DMS53 (cell line): ENCODE results near the gene KIF20A.
"Not testable (repeated sequence)": the region's sequence is repeated elsewhere in the genome, so short reads cannot be mapped to it uniquely, and the experiment has no call there.

Source experiments
- DNase-seq: peaks from one replicate; lab custom pipeline; 2025; lab: John Stamatoyannopoulos, UW

The KIF20A gene

GRCh38 chr5:138178516-138179276 is at the start of gene KIF20A, which contains the start of gene BRD8:
KIF20A (plus strand) TSS chr5:138179112; CDS start chr5:138179681, 569 bp downstream.
BRD8 (minus strand) TSS chr5:138178630; CDS start chr5:138178614, 16 bp downstream.
- DNase-seq: peak; percentile 98

GRCh38 chr5:138129347-138129746 is 49.6 kb upstream of the KIF20A start:
- no peak for DNase-seq

GRCh38 chr5:138132543-138132942 is 46.4 kb upstream of the KIF20A start:
- no peak for DNase-seq

DNA sequence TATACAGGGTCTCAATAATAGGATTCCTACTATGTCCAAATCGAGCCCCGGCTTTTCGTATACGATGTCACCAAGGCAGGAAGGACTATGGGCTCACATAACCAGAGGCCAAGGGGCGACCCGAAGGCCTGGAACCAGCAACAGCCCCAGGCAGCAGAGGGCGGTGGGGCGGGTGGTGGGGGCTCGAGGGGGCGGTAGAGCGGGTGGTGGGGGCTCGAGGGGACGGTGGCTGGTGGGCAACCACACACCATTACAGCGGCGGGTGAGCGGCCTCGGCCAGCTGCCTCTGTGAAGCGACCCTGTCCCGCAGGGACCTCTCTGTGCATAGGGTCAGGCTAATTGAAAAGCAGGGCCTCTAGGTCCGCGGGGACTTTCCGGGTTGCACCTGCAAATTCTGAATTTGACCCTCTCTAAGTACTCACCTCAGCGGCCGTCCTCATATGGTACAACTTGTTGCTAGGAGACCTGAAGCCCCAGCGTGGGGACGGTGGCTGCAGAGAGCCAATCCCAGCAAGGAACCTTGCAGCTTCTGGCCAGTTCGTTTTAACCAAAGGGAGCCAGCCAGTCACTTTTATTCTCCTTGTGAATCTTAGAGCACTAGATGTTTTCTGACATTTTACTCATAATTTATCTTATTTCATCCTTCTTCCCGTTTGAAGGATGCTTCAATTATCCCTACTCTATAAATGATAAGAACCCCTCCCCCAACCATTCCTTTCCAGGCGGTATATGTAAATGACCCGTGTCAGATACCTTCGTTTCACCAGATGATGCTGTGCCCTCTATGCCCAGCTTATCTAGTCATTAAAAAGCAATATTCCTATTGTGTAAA is 39.7 kb upstream of the KIF20A start, which contains the start of gene NME5:
NME5 (minus strand) TSS at position 480 of the 832 bp plus-strand sequence. CDS start 648 bp downstream, outside the sequence.
- DNase-seq: peak; percentile 96

DNA sequence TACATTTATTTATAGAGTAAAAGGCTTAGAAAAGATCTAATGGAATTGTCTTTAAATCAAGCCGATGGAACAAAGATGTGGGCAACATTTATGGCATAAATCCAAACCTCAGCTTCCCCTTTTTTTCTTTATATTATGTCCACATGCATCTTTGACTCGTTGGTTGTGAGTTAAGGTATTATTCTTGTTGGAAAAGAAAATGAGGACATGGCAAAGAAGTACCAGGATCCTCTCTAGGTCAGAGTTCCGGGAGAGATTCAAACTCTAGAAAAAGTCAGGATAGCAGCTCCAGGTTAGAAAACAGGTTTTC is 39.2 kb upstream of the KIF20A start:
- DNase-seq: no peak

- DNase-seq: no peak
These were observed 38.6 kb upstream of the KIF20A start for GRCh38 chr5:138140268-138140667.

DNA sequence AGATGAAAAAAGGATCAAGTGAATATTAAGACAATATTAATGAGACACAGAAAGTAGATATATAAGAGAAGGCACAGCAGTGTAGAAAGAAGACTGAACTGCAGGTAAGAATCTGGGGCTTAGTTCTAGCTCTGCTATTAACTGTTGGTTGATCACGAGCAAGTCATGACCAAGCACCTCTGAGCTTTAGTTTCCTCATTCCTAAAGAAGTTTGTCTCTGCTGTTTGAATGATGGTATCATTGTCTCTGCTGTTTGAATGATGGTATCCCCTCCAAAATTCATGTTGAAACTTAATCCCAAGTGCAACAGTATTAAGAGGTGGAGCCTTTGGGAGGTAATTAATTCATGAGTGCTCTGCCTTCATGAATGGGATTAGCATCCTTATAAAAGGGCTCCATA is 37.2 kb upstream of the KIF20A start:
- DNase-seq: no peak

DNA sequence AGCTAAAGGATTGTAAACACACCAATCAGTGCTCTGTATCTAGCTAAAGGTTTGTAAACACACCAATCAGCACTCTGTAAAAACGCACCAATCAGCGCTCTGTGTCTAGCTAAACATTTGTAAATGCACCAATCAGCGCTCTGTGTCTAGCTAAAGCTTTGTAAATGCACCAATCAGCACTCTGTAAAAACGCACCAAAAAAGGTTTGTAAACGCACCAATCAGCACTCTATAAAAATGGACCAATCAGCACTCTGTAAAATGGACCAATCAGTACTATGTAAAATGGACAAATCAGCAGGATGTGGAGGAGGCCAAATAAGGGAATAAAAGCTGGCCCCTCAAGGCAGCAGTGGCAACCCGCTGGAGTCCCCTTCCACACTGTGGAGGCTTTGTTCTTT is 35.3 kb upstream of the KIF20A start:
- not testable (repeated sequence) for DNase-seq

GRCh38 chr5:138148811-138149210 is 30.1 kb upstream of the KIF20A start:
- peak; percentile 47 for DNase-seq

DNA sequence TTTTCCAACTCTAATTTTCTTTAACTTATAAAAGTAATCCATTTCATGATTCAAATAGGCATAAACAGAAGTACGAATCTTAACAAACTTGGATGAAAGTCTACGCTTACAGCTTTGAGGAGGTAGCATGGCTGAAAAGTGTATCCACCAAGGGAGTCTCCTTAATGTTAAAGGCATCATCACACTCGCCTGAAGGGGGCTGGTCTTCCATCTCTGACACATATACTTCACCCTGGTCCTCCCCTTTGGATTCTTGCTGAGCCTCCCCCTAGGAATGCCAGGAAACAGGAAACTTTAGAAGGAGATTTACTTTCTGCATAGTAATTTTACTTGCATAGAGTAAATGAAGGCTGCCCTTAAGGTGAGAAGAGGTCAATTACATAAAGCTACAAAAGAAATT is 29.4 kb upstream of the KIF20A start:
- DNase-seq: no peak

DNA sequence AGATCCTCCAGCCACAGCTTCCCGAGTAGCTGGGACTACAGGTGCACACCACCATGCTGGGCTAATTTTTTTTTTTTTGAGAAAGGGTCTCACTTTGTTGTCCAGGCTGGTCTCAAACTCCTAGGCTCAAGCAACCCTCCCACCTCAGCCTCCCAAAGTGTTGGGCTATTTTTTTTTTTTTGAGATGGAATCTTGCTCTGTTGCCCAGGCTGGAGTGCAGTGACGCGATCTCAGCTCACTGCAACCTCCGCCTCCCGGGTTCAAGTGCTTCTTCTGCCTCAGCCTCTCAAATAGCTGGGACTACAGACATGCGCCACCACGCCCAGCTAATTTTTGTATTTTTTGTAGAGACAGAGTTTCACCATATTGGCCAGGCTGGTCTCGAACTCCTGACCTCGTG is 22.9 kb upstream of the KIF20A start:
- not testable (repeated sequence) for DNase-seq

DNA sequence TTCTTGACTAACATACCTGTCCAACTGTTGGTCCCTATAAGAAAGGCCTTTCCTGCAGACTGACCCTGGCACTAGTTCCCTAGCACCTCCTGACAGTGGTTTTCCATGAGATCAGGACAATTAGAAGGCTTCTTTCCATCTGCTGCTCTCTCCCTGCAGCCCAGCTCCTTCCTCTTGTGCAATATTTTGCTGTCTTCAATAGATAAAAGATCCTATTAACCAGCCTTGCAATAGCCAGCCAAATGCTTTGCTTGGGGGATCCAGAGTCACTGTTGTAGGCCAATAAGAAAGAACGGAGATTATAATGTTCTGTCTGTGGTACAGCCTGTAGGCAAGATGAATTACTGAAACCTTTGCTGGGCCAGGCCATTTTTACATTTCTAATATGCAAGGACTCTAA is 21.3 kb upstream of the KIF20A start:
- no peak for DNase-seq

- no peak for DNase-seq
These were observed 19.2 kb upstream of the KIF20A start for GRCh38 chr5:138159666-138160065.

DNA sequence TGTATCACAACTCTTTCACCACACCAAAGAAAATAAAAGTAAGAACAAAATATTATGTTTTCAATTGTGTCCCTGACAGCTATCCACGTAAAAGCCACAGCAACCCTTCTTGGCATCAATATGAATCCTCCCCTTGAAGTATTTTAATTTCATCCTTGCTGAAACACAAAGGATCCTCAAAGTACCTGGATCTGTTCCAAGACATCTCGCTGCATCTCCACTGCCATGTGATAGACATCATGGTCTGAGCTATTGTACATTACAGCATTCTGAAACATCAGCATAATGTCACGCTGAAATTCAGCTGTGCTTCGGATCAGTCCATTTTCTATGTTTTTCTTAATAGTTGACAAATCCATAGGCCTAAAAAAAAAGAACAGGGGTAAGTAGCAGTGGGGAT is 18.2 kb upstream of the KIF20A start:
- no peak for DNase-seq

GRCh38 chr5:138163721-138164120 is 15.2 kb upstream of the KIF20A start:
- no peak for DNase-seq

- no peak for DNase-seq
These were observed 9.8 kb upstream of the KIF20A start for GRCh38 chr5:138169124-138169523.

- no peak for DNase-seq
These were observed 8.6 kb upstream of the KIF20A start for GRCh38 chr5:138170299-138170698.

DNA sequence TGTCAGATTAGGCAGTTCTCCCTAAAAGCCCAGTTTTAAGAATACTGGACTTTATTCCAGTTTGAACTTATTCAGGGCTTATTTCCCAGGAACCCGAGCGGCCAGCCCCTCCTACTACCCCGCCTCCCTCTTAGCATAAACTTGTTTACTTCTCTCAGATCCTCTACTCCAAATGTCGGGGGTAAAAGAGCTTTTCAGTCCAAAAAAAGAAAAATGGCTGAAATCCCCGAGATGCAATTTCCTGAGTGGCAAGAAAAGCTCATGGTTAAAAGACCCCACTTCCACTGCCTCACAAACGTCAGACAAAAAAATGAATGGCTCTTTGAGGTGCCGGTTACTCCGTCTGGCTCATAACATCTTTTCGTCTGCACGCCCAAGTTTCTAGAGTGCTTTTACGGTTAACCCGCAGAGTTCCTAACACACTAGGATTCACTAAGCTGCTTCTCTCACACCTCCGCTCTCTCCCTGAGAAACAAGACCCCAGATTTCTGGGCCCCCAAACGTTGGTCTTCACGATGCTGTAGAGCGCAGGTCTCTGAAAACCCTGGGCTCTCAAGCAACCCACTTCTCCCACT is 884 bp upstream of the KIF20A start:
- peak; percentile 61 for DNase-seq

DNA sequence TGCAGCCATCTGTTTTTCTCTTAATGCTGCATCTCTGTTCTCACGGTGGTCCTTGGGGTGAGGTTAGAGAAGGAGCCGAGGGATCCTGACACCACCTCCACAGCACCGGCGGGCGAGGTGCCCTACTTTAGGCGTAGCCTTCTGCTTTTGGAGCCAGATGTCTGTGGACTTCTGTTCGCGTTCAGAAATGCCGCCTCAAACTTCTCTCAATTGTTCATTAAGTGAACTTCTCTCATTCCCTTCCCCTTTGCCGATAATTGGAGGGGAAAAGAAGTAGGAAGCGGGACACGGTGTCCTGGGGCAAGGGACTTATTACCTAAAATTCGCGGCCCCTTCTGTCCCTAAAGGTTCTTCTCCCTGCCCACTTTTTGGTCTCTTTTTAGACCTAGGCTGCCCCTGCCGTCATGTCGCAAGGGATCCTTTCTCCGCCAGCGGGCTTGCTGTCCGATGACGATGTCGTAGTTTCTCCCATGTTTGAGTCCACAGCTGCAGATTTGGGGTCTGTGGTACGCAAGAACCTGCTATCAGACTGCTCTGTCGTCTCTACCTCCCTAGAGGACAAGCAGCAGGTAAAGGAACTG is 455 bp downstream of the KIF20A start:
- DNase-seq: peak; percentile 51

DNA sequence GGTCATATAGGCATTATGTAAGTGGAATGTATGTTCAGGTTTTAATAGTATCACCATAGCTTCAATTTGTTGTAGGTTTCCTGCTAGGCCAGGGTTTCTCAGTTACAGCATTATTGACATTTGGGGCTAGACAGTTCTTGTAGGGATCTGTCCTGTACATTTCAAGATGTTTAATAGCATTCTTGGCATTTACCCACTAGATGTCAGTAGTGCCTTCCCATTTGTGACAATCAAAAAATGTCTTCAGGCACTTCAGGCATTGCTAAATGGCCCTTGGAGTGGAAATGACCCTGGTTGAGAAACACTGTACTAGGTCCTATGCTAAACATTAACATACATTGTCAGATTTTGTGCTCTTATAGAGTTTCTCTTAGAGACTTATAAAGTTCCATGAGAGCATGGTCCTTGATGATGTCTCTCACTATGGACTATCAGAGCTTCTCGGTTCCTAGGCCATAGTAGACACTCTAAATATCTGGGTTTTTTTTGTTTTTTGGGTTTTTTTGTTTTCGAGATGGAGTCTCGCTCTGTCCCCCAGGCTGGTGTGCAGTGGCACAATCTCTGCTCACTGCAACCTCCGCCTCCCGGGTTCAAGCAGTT is 1.4 kb downstream of the KIF20A start:
- DNase-seq: peak; percentile 81

- no peak for DNase-seq
These were observed 1.9 kb downstream of the KIF20A start for GRCh38 chr5:138180841-138181240.

- no peak for DNase-seq
These were observed 3.9 kb downstream of the KIF20A start for GRCh38 chr5:138182808-138183207.
